HG03521 (cell line): ENCODE results near the gene EPHA8.

Experiments used
- ATAC-seq: cut with Tn5 transposase; IDR thresholded peaks from one replicate; pipeline ENCODE4 v1.9.1; 2021; ENCODE audit warnings: mild to moderate bottlenecking, moderate library complexity; ENCODE audit not compliant: unreplicated experiment

The EPHA8 gene

DNA sequence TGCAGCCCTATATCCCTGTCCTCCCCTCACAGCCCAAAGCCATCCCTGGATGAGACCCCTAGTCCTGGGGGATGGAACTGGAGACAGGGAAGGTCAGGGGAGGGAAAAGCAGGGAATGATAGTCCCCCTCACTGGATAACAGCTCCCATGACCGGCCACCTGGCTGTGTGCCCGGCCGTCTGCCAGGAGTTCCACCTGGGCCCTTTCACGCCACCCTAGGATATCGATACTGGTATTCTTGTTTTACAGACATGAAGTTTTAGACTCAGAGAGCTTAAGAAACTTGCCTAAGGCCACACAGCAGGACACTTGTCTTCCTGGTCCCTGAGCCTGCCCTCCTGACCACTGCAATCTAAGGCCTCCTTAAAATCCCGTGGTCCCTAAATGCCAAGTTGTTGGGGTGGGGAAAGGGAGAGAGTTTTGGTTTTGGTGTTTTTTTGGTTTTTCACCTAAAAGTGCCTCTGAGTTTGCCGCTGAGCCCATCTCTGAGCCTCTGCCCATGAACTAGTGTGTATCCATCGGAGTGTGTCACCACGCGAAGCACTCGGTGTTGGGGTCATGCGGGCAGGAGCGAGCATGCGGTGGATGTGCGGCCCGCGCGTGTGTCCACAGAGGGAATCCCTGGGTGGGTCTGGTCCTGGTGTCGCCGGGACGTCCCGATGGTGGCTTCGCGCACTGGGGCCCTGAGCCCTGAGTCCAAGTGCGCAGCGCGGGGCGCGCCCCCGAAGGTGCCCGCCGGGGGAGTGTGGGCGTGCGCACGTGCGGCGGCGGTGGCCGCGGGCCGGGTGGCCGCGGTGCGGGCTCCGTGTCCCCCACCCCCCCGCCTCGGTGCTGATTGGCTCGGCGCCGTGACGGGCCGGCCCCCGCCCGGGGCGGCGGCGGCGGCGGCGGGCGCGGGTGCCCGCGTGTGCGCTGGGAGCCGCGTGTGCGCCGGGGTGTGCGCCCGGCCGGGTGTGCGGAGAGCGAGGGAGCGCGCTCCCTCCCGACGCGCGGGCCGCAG, at the start of gene EPHA8:
Gene EPHA8 (plus strand): TSS at position 906 of the 1,000 bp plus-strand sequence. CDS start 147 bp downstream, outside the sequence.
- ATAC-seq = no peak

DNA sequence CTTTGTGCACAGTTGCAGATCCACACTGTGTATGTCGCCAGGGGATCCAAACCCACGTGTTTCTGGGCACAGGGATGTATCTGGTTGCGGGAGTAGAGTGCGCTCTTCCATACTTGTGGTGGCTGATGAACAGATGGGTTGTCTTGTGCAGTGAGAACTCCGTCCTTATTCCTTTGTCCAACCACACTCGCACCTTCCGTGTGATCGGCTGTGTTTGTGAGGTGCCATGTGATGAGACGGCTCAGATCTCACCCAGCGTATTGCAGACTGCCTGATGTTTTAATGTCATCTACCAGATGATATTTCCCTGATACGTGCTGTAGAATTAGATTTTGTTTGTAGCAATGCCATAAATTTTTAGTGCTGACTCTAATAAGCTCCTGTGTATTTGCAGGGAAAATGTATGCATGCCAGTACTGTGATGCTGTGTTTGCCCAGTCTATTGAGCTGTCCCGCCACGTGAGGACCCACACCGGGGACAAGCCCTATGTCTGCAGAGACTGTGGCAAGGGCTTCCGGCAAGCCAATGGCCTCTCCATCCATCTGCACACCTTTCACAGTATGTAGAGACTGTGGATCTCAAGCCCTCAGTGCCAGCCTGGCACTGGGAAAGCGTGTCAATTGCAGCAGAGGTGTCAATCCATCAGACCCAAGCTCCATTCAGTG, 46.2 kb upstream of the EPHA8 start:
- no peak for ATAC-seq

- no peak for ATAC-seq
These were observed 45.3 kb upstream of the EPHA8 start for GRCh38 chr1:22517956-22518355.

- no peak for ATAC-seq
These were observed 44.9 kb upstream of the EPHA8 start for GRCh38 chr1:22518379-22518778.

DNA sequence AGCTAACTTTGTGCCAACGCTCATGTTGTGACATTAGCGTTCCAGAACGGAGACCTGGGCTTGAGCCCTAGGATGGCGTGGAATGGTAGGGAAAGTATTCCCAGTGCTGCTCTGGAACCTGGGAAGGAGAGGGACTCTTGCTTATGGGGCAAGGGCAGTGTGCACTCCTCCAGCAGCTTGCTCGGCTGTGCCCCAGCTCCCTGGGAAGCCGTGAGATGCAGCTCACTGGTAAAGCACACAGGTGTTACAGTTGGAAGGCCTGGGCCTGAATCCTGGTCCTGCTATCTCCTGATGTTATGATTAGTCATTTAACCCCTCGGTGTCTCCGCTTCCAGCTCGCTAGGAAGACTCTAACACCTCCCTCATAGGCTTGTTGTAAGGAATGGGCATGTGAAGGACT, 42.4 kb upstream of the EPHA8 start:
- ATAC-seq = no peak

- ATAC-seq = no peak
These were observed 41.6 kb upstream of the EPHA8 start for GRCh38 chr1:22521692-22522091.

GRCh38 chr1:22522221-22522743, 41.0 kb upstream of the EPHA8 start:
- ATAC-seq = no peak

GRCh38 chr1:22524481-22524880, 38.8 kb upstream of the EPHA8 start:
- ATAC-seq = no peak

DNA sequence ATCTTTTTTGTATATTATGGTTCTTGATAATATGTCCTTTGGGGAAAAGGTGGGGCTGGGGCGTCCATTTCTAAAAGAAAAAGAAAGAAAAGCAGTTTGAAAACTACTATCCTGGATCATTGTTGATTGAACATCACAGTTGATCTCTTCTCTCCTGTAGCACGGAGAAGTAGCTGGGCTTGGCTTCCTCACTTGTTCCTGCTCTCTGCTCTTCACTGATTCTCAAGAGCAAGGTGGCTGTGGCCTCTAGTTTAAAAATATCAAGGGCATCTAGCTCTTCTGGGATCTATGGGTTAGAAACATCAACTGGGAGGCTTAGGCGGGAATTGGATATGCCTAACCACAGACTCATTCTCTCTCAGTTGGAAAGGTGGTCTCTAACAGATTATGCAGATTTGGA, 38.1 kb upstream of the EPHA8 start:
- no peak for ATAC-seq

- no peak for ATAC-seq
These were observed 37.6 kb upstream of the EPHA8 start for GRCh38 chr1:22525646-22526045.

DNA sequence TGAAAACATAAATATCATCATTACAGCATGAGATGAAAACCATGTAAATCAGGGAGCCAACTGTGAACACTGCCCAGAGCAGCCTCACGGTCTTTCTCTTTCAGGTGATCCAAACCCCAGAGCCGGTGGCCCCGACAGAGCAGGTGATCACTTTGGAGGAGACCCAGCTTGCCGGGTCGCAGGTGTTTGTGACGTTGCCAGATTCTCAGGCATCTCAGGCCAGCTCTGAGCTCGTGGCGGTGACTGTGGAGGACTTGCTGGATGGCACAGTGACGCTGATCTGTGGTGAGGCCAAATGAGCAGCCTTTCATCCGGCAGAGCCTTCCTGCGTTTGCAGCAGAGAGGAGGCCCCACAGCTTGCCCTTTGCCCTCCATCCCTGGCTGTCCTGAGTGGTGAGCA, 37.2 kb upstream of the EPHA8 start:
- no peak for ATAC-seq

DNA sequence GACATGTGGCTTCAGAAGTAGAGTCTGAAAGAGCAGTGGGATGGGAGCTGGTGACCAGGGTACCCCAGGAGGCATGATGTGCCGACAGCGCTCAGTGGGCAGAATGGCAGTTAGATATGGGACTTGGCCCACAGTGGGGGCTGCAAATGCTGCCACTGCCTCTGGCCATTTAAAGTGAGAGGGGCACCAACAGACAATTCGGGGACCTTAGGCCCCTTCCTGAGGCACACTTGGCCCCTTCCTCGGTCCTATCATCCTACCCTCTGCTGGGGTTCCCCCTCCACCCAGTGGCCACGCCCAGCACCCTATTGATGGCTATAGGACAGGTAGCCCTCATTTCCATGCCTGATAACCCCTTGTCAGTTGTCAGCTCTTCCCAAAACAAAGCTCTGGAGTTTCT, 36.6 kb upstream of the EPHA8 start:
- ATAC-seq = no peak

GRCh38 chr1:22527122-22527521, 36.2 kb upstream of the EPHA8 start:
- ATAC-seq = no peak

- no peak for ATAC-seq
These were observed 35.6 kb upstream of the EPHA8 start for GRCh38 chr1:22527555-22528296.

DNA sequence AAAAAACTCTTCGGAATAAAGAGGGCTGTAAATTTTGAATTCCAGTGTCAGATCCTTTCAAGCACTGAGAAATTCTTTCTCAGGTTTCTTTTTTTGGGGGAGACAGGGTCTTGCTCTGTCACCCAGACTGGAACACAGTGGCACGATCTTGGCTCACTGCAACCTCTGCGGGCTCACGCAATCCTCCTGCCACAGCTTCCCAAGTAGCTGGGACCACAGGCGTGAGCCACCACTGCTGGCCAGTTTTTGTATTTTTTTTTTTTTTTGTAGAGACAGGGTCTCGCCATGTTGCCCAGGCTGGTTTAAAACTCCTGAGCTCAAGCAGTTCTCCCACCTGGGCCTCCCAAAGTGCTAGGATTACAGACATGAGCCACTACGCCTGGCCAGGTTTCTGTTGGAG, 34.8 kb upstream of the EPHA8 start:
- ATAC-seq = no peak

GRCh38 chr1:22529901-22530621, 33.2 kb upstream of the EPHA8 start:
- ATAC-seq = no peak

GRCh38 chr1:22530715-22531114, 32.6 kb upstream of the EPHA8 start:
- no peak for ATAC-seq

DNA sequence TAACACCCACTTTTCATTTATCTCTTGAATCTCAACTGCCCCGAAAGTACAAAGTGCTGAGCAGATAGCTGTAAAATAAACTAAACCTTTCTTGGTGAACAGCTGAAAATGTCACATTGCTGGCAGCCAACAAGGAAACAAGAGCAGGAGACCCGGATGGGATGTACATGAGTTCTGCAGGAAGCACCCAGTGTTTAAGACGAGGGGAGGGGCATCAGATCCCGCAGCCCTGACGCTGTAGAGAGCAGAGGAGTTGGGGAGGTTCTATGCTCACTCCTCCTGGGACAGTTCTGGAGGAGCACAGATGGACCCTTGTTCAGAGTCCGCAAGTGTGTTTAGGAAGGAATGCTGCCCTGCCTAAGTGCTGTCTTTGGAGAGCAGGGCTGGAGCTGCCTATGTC, 32.0 kb upstream of the EPHA8 start:
- ATAC-seq = no peak

DNA sequence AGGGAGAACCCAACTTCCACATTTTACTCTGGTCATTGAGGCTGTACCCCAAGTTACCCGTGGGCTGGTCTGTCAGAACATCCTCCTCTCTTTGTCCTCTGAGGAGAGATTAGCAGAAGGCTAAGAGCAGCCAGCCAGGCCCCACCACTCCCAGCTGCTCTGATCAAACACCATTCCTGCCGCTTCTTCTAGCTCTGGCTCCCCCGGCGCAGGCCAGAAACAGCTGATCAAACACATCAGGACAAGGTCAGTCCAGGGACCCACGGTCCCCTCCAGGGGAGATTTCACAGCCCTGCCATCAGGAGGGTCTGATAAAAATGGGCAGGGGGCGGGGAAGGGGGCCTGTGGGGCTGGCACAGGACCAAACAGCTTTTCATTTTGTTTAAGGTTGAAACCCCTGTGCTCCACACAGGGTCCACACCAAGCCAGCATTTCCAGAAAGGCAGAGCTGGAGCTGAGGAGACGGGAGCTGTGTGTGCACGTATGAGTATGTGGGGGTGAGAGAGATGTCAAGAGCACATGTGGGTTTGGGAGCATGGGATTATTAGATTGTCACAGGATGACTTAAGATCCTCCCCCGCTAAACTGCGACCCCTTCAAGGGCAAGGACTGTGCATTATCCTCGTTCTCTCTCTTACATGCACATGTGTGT, 29.9 kb upstream of the EPHA8 start:
- ATAC-seq = no peak

DNA sequence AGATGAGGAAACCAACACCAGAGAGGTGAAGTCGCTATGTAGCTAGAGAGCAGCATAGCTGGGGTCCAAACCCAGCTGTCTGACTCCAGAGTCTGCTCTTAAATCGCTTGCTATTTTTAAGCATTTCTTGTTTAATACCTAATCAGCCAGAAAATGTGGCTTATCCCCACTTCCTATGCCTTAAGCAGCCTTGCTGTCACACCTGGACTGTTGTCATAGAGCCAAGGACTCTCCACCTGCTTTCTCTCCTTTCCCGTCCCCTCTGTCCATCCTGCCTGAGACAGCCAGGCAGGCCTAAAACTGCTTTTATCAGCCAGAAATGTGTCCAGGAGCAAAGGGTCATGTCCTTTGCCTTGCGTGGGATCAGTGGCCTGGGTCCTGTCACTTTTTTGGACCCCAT, 28.3 kb upstream of the EPHA8 start:
- no peak for ATAC-seq
